CD4-positive, alpha-beta T cell treated with Interleukin-4 for 1 hour (primary cell): ENCODE results near the gene STARD8.
"Not testable (repeated sequence)": the region's sequence is repeated elsewhere in the genome, so short reads cannot be mapped to it uniquely, and the experiment has no call there.

Source experiments
- DNase-seq, 2 donors: peaks; one replicate each; pipeline ENCODE4 v3.0.0-alpha.2; 2020 to 2022

STARD8 gene

DNA sequence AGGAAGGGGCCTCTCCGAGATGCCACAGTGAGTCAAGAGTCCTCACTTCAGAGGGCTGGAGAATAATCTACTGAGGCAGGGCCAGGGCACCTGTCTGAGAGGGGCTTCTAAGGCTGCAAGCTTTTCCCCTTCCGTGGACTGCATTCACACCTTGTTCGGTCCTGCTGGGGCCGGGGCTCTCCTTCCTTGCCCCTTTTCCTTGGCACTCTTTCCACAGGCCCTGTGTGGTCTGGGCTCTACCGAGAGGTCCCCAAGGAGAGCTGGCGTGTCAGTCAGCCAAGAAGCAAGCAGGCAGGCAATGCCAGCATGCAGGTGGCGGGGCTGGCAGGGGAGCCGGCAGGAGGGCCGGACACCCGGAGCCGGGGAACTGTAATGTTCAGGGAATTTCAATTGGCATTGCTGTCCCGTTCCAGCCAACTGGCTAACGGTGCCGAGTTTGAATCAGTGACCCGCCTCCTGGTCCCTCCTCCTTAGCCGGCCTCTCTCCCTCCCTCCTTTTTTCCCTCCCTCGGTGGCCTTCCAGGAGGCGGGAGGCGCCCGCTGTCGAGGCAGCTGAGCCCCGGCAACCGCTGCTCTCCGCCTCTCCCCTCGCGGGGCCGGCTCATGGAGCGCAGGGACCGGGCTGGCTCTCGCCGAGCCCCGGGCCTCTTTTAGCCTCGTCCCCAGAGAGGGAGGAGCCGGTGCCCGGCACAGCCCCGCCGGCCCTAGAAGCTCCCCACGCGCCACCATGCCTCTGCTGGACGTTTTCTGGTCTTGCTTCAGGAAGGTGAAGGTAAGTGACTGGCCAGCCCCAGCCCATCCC lies at the start of gene STARD8:
TSS of gene STARD8 (plus strand) at position 511 of the 802 bp plus-strand sequence. CDS start at position 728, 217 bp downstream.
- DNase-seq, result no peak

- no peak for DNase-seq
Observed at GRCh38 chrX:68598841-68599240, 48.6 kb upstream of the STARD8 start.

- DNase-seq, result no peak
Observed at GRCh38 chrX:68599256-68600152, 48.0 kb upstream of the STARD8 start.

DNA sequence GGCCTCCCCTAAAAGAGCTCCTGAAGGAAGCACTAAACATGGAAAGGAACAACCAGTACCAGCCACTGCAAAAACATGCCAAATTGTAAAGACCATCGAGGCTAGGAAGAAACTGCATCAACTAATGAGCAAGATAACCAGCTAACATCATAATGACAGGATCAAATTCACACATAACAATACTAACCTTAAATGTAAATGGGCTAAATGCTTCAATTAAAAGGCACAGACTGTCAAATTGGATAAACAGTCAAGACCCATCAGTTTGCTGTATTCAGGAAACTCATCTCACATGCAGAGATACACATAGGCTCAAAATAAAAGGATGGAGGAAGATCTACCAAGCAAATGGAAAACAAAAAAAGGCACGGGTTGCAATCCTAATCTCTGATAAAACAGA lies 43.2 kb upstream of the STARD8 start:
- not testable (repeated sequence) for DNase-seq

DNA sequence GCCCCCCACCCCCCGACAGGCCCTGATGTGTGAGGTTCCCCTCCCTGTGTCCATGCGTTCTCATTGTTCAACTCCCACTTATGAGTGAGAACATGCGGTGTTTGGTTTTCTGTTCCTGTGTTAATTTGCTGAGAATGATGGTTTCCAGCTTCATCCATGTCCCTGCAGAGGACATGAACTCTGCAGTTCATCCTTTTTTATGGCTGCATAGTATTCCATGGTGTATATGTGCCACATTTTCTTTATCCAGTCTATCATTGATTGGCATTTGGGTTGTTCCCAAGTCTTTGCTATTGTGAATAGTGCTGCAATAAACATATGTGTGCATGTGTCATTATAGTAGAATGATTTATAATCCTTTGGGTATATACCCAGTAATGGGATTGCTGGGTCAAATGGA lies 32.7 kb upstream of the STARD8 start:
- not testable (repeated sequence) for DNase-seq

DNA sequence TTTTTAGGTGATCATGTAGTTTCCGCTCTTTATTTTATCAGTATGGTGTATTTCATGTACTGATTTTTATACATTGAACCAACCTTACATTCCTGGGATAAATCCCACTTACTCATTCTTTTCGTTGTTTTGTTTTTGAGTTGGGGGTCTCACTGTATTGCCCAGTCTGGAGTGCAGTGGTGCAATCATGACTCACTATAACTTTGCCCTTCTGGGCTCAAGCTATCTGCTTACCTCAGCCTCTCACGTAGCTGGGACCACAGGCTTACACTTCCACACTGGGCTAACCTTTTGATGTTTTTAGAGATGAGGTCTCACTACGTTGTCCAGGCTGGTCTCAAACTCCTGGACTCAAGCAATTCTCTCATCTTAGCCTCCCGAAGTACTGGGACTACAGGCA lies 19.5 kb upstream of the STARD8 start:
- no peak for DNase-seq

DNA sequence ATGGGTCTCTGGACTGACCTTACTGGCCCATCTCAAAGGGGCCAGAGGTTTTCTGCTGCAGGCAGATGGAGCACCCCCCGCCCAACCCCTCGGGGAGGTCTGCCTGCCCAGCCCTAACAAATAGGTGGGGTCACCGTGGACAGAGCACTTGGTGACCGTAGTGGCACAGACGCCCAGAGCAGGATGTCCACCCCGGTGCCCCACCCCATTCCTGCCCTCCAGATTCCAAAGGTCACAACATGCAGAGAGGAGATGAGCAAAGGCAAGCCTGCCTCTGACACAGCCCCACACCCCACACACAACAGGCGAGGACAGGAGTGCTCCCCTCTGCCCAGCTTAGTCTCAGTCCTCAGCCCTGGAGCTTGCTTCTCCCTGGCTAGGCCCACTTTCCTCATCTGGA lies 17.5 kb upstream of the STARD8 start:
- DNase-seq, result not testable (repeated sequence)

DNA sequence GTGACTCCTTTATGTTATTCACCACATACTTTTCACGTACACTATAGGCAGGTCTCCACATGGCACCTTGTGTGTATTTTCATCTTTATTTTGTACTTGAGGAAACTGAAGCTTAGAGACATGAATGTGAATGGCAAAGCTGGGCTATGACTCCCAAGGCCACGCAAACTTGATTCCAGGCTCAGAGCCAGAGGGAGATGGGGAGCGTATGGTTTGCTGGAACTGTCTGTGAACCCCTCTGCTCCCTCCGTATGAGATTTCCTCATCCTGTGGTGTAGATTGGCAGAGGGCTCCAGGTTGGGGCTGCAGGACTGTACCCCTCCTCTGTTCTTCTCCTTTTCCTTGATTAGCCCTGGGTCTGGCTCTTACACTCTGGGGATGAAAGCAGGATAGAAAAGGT lies 16.1 kb upstream of the STARD8 start:
- DNase-seq, result no peak

GRCh38 chrX:68632491-68632890 lies 15.0 kb upstream of the STARD8 start:
- no peak for DNase-seq

- DNase-seq, result no peak
Observed at GRCh38 chrX:68633981-68634380, 13.5 kb upstream of the STARD8 start.

- DNase-seq, result no peak
Observed at GRCh38 chrX:68634649-68635227, 12.7 kb upstream of the STARD8 start.

DNA sequence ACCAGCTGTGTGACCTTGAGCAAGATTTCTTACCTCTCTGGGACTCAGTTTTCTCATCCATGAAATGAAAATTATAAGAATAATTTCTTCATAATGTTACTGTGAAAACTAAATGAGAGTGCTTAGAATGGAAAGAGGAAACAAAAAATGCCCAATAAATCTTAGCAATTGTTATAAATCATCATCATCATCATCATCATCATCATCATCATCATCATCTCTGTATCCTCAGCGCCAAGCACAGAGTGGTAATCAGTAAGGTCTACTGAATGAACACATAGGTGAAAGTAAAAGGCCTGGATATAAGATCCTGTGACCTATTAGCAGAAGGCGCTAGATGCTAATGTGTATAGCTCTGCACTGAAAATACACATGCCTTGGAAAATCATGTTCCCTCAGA lies 6.8 kb upstream of the STARD8 start:
- DNase-seq, result no peak

DNA sequence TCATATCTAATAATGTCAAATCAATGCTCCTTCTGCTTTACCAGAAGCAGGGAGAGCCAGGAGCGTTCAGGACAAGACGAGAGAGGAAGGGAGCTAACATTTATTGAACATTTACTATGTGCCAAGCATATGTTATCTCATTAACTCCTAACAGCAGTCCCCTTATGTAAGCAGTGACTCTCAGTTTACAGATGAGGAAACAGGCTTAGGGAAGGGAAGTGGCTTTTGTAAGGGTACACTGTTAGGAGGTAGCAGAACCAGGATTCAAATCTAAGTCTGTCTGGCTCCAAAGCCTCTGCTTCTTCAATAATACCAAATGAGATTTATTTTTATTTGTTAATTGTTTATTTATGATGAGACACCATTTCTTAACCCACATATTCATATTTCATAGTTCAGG lies 2.6 kb upstream of the STARD8 start:
- DNase-seq, result no peak

DNA sequence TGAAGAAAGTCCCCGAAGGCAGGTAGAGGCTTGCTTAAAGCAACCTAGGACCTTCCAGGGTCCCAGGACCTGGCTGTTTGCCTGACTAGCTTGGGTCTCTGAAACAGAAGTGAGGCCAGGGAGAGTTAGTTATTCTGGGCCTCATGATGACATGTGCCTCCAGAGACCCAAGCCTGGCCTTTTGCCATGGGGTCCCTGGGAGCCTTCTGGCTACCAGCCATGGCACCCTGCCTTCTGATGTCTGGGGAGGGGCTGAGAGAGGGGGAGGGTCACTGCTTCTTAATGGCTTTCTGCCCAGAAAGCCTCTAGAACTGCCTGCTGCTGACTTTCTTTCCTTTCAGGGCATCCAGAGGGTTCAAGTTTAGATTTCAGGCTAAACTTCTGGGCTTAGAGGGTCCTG lies 1.0 kb upstream of the STARD8 start:
- no peak for DNase-seq

DNA sequence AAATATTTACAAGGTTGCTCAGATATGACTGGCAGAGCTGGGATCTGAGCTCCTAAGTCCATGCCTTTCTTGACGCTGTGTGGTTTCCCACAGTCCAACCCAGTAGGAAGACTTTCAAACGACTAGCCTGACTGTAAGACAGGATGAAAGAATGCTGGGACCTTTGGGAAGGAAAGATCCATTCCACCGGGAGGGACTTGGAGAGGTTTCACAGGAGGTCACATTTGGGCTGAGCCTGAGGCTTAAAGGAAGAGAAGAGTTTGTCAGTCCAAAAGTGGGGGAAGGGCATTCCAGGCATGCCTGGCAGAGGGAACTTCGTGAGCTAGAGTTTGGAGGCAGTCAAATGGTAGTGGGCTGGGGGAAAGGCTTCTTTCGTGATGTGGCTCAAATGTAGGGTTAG lies 1.5 kb downstream of the STARD8 start:
- no peak for DNase-seq

GRCh38 chrX:68650491-68650890 lies 3.0 kb downstream of the STARD8 start:
- no peak for DNase-seq

DNA sequence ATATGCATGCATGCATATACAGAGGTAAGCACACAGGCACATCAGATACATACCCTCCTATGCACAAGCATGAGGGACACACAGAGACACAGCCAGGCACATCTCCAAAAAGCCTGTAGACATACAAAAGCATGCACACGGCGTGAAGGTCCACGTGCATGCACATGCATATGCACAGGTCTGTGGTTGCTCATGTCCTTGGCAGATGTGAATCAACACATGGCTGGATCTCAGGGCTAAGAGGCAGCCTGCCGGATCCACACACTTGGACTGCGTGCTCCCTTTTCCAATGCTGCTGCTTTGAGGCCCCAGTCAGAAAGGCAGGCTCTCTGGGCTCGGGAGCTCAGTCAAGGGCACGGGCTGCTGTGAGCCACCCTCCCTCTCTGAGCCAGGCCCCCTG lies 3.6 kb downstream of the STARD8 start:
- DNase-seq, result no peak

DNA sequence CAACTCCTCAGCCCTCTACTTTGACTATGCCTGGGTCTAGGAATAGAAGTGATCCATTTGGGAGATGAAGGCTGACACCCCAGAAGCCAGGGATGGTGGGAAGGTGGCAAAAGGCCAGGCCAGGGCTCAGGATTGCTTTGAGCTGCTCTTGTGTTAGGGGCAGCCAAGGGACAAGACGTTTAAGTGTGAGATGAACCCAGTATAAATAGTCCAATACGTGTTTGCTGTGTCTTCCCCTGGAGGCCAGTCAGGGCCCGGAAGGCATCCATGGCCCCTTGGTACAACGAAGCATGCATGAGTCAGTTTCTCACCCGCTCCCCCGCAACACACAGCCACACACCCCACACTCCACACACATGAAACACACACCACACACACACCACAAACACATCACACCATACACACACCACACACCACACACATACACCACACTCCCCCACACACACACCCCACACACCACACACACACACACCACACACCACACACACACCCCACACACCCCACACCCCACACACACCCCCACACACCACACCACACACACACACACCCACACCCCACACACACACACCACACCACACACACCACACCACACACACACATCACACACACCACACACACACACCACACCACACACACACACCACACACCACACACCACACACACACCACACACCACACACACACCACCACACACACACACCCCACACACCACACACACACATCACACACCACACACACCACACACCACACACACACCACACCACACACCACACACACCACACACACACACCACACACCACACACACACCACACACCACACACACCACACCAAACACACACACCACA lies 5.1 kb downstream of the STARD8 start:
- no peak for DNase-seq

- DNase-seq, result no peak
Observed at GRCh38 chrX:68654693-68655092, 7.2 kb downstream of the STARD8 start.

GRCh38 chrX:68656473-68656872 lies 9.0 kb downstream of the STARD8 start:
- DNase-seq, result not testable (repeated sequence)

- DNase-seq, result no peak
Observed at GRCh38 chrX:68658530-68658929, 11.1 kb downstream of the STARD8 start.

- DNase-seq, result no peak
Observed at GRCh38 chrX:68659385-68659784, 11.9 kb downstream of the STARD8 start.

GRCh38 chrX:68659786-68660185 lies 12.3 kb downstream of the STARD8 start:
- no peak for DNase-seq
